ENCODE results near the gene NR1H2. TPM values are rescaled to one million over a fixed set of nuclear protein-coding genes. Genes with fewer than 3 reads are reported as not detected.

NR1H2 gene
- total and polyA plus RNA-seq, 8 donors, result 47.4 to 241 (median 68.0) TPM

DNA sequence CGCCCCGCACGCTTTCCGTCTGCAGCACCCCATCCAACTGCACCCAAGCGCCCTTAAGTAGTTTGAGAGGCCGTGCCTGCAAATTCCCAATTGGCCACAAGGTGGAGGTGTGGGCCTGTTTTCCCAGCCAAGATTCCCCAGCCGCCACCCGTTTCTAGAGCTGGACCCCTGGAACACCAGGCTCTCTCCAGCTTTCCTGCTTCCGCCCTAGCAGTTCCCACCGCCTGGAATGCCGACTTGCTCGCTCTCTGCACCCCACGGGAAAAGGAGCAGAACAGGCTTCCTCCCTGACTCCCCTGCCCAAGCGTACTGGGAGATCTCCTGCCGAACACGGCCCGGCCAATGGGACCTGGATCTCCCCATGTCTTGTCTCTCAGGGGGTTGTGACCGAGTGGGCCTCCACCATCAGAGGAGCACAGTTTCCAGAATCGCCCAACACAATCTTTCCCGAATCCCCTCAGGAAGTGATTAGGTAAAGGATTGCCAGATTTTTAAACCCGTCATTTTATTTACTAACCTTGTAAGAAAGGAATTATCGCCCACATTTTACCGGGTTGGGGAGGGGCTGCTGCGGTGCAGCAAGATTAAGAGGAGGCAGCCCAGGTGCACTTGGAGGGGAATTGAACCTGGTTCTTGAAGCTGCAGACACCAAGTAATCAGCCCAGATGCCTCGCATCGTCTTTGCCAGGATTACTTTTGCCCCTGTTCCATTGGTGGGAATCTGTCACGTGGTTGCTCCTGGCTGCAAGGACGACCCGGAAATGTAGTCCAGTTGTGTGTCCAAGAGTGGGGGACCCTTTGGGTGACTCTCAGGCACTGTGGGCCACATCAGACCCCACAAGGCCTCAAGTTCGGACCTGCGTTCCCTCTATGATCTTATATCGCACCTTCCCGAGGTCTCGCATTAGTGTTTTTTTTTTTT is 7.3 kb upstream of the NR1H2 start:
- TF ChIP-seq POLR2A (IDR thresholded peaks at IDR 0.05) (no peak), POLR2AphosphoS5 (IDR thresholded peaks at IDR 0.05) (peak in 1 of 3 donors; percentile 55), EP300 (IDR thresholded peaks at IDR 0.05) (no peak)
- TF ChIP-seq, protein P1, sequence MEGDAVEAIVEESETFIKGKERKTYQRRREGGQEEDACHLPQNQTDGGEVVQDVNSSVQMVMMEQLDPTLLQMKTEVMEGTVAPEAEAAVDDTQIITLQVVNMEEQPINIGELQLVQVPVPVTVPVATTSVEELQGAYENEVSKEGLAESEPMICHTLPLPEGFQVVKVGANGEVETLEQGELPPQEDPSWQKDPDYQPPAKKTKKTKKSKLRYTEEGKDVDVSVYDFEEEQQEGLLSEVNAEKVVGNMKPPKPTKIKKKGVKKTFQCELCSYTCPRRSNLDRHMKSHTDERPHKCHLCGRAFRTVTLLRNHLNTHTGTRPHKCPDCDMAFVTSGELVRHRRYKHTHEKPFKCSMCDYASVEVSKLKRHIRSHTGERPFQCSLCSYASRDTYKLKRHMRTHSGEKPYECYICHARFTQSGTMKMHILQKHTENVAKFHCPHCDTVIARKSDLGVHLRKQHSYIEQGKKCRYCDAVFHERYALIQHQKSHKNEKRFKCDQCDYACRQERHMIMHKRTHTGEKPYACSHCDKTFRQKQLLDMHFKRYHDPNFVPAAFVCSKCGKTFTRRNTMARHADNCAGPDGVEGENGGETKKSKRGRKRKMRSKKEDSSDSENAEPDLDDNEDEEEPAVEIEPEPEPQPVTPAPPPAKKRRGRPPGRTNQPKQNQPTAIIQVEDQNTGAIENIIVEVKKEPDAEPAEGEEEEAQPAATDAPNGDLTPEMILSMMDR (IDR thresholded peaks at IDR 0.05), result peak in 6 of 7 experiments; percentile 13 to 93 (median 88)
- intact Hi-C loops (cut with DNase I; ENCODE audit: low total_unique reads), result loop anchor here (5.0 kb wide), 1 partner anchor 88 kb away; no protein-coding TSS in a partner anchor
- H3K27ac ChIP-seq, result peak overlapping the region; percentile 70 to 87 (median 79)
- H3K4me1 ChIP-seq, result peaks cover 0 to 13% (median 12%) of the 10 kb centered on the region in 4 donors
- H3K9me3 ChIP-seq, result no peaks in the 10 kb centered on the region
- H3K27me3 ChIP-seq, result no peaks in the 10 kb centered on the region
- WGBS, 5 donors, result 6 to 13% (median 7%) methylated on average over 32 to 34 of the region's 34 CpGs
- peak overlapping the region; percentile 62 to 81 (median 66) for H3K4me3 ChIP-seq
- DNase-seq, result peak; percentile 87 to 95
- no peaks in the 10 kb centered on the region for H3K36me3 ChIP-seq

GRCh38 chr19:50371914-50372475 is 4.3 kb upstream of the NR1H2 start:
- 72 to 85% (median 81%) methylated on average over 10 of the region's 10 CpGs for WGBS, 5 donors
- intact Hi-C loops (cut with DNase I; ENCODE audit: low total_unique reads), result no loop called here
- no peak for DNase-seq
- H3K27me3 ChIP-seq, result no peaks in the 10 kb centered on the region
- H3K27ac ChIP-seq, result no peak overlapping the region
- TF ChIP-seq EP300 (IDR thresholded peaks at IDR 0.05), result no peak
- TF ChIP-seq, protein P1 (IDR thresholded peaks at IDR 0.05), result no peak
- no peak for TF ChIP-seq POLR2AphosphoS5 (IDR thresholded peaks at IDR 0.05)
- no peak for TF ChIP-seq POLR2A (IDR thresholded peaks at IDR 0.05)
- no peaks in the 10 kb centered on the region for H3K36me3 ChIP-seq
- H3K9me3 ChIP-seq, result no peaks in the 10 kb centered on the region
- no peak overlapping the region for H3K4me3 ChIP-seq
- H3K4me1 ChIP-seq, result peaks cover 7 to 25% (median 22%) of the 10 kb centered on the region in 4 donors

- peak; percentile 53 to 62 for DNase-seq
- no peaks in the 10 kb centered on the region for H3K9me3 ChIP-seq
- no peak for TF ChIP-seq EP300 (IDR thresholded peaks at IDR 0.05)
- TF ChIP-seq, protein P1 (IDR thresholded peaks at IDR 0.05), result no peak
- no peak for TF ChIP-seq POLR2A (IDR thresholded peaks at IDR 0.05)
- no peak for TF ChIP-seq POLR2AphosphoS5 (IDR thresholded peaks at IDR 0.05)
- H3K27me3 ChIP-seq, result no peaks in the 10 kb centered on the region
- intact Hi-C loops (cut with DNase I; ENCODE audit: low total_unique reads), result no loop called here
- H3K36me3 ChIP-seq, result peaks cover 38 to 49% (median 48%) of the 10 kb centered on the region in 4 donors
- peak overlapping the region; percentile 83 to 94 (median 86) for H3K4me3 ChIP-seq
- H3K27ac ChIP-seq, result peak overlapping the region in 4 of 5 donors; percentile 99 to 100 (median 100)
- H3K4me1 ChIP-seq, result peaks cover 10 to 36% (median 22%) of the 10 kb centered on the region in 4 donors
- 30 to 50% (median 40%) methylated on average over 7 of the region's 7 CpGs for WGBS, 5 donors
These were observed 799 bp downstream of the NR1H2 start for GRCh38 chr19:50377051-50377461.

GRCh38 chr19:50377517-50377916 is 1.3 kb downstream of the NR1H2 start:
- intact Hi-C loops (cut with DNase I; ENCODE audit: low total_unique reads), result no loop called here
- no peak for DNase-seq

More at GRCh38 chr19:50377517-50377916, 1.3 kb downstream of the NR1H2 start:
- Histone ChIP-seq H3K27me3 (no peaks in the 10 kb centered on the region), H3K36me3 (peaks cover 43 to 54% (median 53%) of the 10 kb centered on the region in 4 donors), H3K4me1 (peaks cover 10 to 36% (median 22%) of the 10 kb centered on the region in 4 donors), H3K9me3 (no peaks in the 10 kb centered on the region), H3K4me3 (peak overlapping the region in 1 of 4 donors; percentile 84), H3K27ac (peak overlapping the region in 4 of 5 donors; percentile 99 to 100 (median 100))
- WGBS, 5 donors, result 69 to 81% (median 78%) methylated on average over 9 of the region's 9 CpGs
- TF ChIP-seq, protein P1 (IDR thresholded peaks at IDR 0.05), result no peak
- TF ChIP-seq EP300 (IDR thresholded peaks at IDR 0.05) (no peak), POLR2AphosphoS5 (IDR thresholded peaks at IDR 0.05) (no peak), POLR2A (IDR thresholded peaks at IDR 0.05) (no peak)
